K562 (cell line): Measurements from ENCODE around the gene CORIN. TPM values are rescaled to one million over a fixed set of nuclear protein-coding genes. Genes with fewer than 3 reads are reported as not detected.

Experiments used
- ATAC-seq: fragments of 200-7000 bp; cut with Tn5 transposase; 3 replicates; pipeline ENCODE4 v1.9.1; 2020; ENCODE audit warnings: moderate library complexity
- BruUV-seq: library from RNA; stranded (reverse); fragments of 400-500 nt; replicated peaks from 2 replicates; lab custom pipeline; 2021; lab: Mats Ljungman, UMichigan
- CTCF ChIA-PET: fragments of 300-600 bp; formaldehyde crosslinking; extraction: SDS; loops from one replicate; lab custom pipeline; 2021; ENCODE audit warnings: low intra/inter-chr PET ratio; lab: Yijun Ruan, JAX
- POLR2A ChIA-PET: fragments of 300-600, 350-650 bp; sonication (Branson Sonifier 250); formaldehyde crosslinking; extraction: SDS; loops from one replicate; lab custom pipeline; 2021; ENCODE audit warnings: antibody characterized with exemption, inconsistent platforms; lab: Yijun Ruan, JAX
- DNase-seq, 4 experiments: peaks; one replicate each; pipeline versions ENCODE4 v3.0.0 to v3.0.0-alpha.2; 2011 to 2018; ENCODE audit warnings: low spot score in 3 of 4, mixed read lengths in 3 of 4; ENCODE audit errors: extremely low read depth in 1 of 4
- FAIRE-seq: peaks from 2 replicates; lab custom pipeline; 2011; peaks lifted over from hg19 to GRCh38; lab: Jason Lieb, UNC
- H2AFZ ChIP-seq: 2 replicates; pipeline ENCODE4 v1.6.0; 2011; ENCODE audit warnings: low read depth, low read length, control low read depth, inconsistent platforms
- H3K27ac ChIP-seq: fragments of 200-600 bp; 3 replicates; pipeline ENCODE4 v1.8.0; 2011; ENCODE audit warnings: low read depth, mild to moderate bottlenecking, control low read depth, inconsistent platforms, low read length, moderate library complexity, mixed read lengths; ENCODE audit errors: extremely low read depth
- H3K27me3 ChIP-seq, 2 experiments: fragments of 300-600 bp in 1 of 2; 2 replicates in 1 of 2; 3 replicates in 1 of 2; pipeline versions ENCODE4 v1.6.0 to v1.8.0; 2011; ENCODE audit warnings: inconsistent platforms in 2 of 2, low read length in 2 of 2, mild to moderate bottlenecking in 1 of 2, mixed read lengths in 1 of 2, moderate library complexity in 1 of 2; ENCODE audit not compliant: control insufficient read depth in 2 of 2, insufficient read depth in 2 of 2
- H3K36me3 ChIP-seq: fragments of 300-600 bp; 3 replicates; pipeline ENCODE4 v1.8.0; 2011; ENCODE audit warnings: mild to moderate bottlenecking, low read length, inconsistent platforms; ENCODE audit not compliant: control insufficient read depth, insufficient read depth
- H3K4me1 ChIP-seq, 2 experiments: fragments of 200-600 bp in 1 of 2; replicated peaks in 1 of 2; 2 replicates in 1 of 2; 3 replicates in 1 of 2; pipeline versions ENCODE4 v1.5.1 to v1.8.0; 2011; ENCODE audit warnings: inconsistent platforms in 2 of 2, low read length in 2 of 2, mild to moderate bottlenecking in 1 of 2, mixed read lengths in 1 of 2, moderate library complexity in 1 of 2; ENCODE audit not compliant: control insufficient read depth in 2 of 2, insufficient read depth in 2 of 2
- H3K4me2 ChIP-seq: 2 replicates; pipeline ENCODE4 v1.6.1; 2011; ENCODE audit warnings: low read length, control low read depth, inconsistent platforms, mixed read lengths; ENCODE audit not compliant: insufficient read depth
- H3K4me3 ChIP-seq: fragments of 200-600 bp; sonication (generic), shearing (Covaris generic); 2 replicates; pipeline ENCODE4 v1.5.1; 2016; ENCODE audit warnings: control low read depth, inconsistent platforms
- H3K79me2 ChIP-seq: fragments of 200-600 bp; 3 replicates; pipeline ENCODE4 v1.8.0; 2011; ENCODE audit warnings: low read length, inconsistent platforms; ENCODE audit not compliant: control insufficient read depth, insufficient read depth
- H3K9ac ChIP-seq, 2 experiments: 2 replicates each; pipeline versions ENCODE4 v1.6.0 to v1.6.1; 2011; ENCODE audit warnings: low read depth in 2 of 2, low read length in 2 of 2, control low read depth in 1 of 2, inconsistent platforms in 1 of 2, mild to moderate bottlenecking in 1 of 2, mixed read lengths in 1 of 2; ENCODE audit not compliant: insufficient read depth in 1 of 2
- H3K9me1 ChIP-seq: one replicate; pipeline ENCODE4 v1.6.0; 2011; ENCODE audit warnings: inconsistent platforms, mild to moderate bottlenecking, low read length, moderate library complexity; ENCODE audit not compliant: control insufficient read depth, insufficient read depth
- H3K9me3 ChIP-seq: replicated peaks from 2 replicates; pipeline ENCODE4 v1.5.1; 2011; ENCODE audit warnings: low read depth, low read length, inconsistent platforms; ENCODE audit not compliant: control insufficient read depth, insufficient read depth
- H4K20me1 ChIP-seq: replicated peaks from 2 replicates; pipeline ENCODE4 v1.6.1; 2011; ENCODE audit warnings: low read length, inconsistent platforms, mixed read lengths; ENCODE audit not compliant: control insufficient read depth, insufficient read depth
- C11orf30 ChIP-seq: fragments of 450-650 bp; IDR thresholded peaks from 2 replicates; pipeline ENCODE4 v1.6.1; 2016; ENCODE audit warnings: low read depth, mild to moderate bottlenecking
- MAFF ChIP-seq: IDR thresholded peaks from 2 replicates; pipeline ENCODE4 v1.6.1; 2012; ENCODE audit warnings: low read length, improper control_type of control experiment
- MAFG ChIP-seq: fragments of 450-650 bp; conservative IDR thresholded peaks from 2 replicates; pipeline ENCODE4 v1.6.1; 2016; ENCODE audit warnings: missing genetic modification characterization, missing compliant biosample characterization
- MAFK ChIP-seq: IDR thresholded peaks from 2 replicates; pipeline ENCODE4 v1.6.1; 2011; ENCODE audit warnings: low read length, improper control_type of control experiment
- NUFIP1 ChIP-seq: fragments of 450-650 bp; IDR thresholded peaks from 2 replicates; pipeline ENCODE4 v1.6.1; 2018; ENCODE audit not compliant: partially characterized antibody
- PURB ChIP-seq: sonication (generic); formaldehyde crosslinking; IDR thresholded peaks from 2 replicates; pipeline ENCODE4 v1.9.0; 2021; ENCODE audit warnings: low read depth, mild to moderate bottlenecking, missing genetic modification reagents
- ZNF316 ChIP-seq: fragments of 450-650 bp; IDR thresholded peaks from 2 replicates; pipeline ENCODE4 v1.6.1; 2016
- WGBS: fragments of 100-300 bp; shearing (Covaris generic); methylation state at CpG from one replicate; pipeline ENCODE4 v1.1.6; 2016; ENCODE audit warnings: low coverage, mixed read lengths; ENCODE audit not compliant: insufficient coverage; ENCODE audit errors: missing lambda C conversion rate; 5-methylcytosine and 5-hydroxymethylcytosine counted together
- in situ Hi-C: fragments of 300-500 bp; cut with MboI; formaldehyde crosslinking; loops from 4 replicates; pipeline ENCODE4 v1.15.0; 2018; ENCODE audit warnings: inconsistent platforms, mixed read lengths
- intact Hi-C: fragments of 100-400 bp; cut with micrococcal nuclease; formaldehyde crosslinking; loops from 2 replicates; pipeline ENCODE4 v1.14.2; 2022
- polyA plus RNA-seq, 8 experiments: library from polyadenylated mRNA; depleted of rRNA in 4 of 8; stranded (reverse) in 5 of 8; unstranded in 3 of 8; fragments of >200 nt; fragmentation: Nextera tagmentation in 2 of 8; fragmentation: Illumina TruSeq in 1 of 8; extraction: Ambion mirVana in 2 of 8; extraction: Trizol in 1 of 8; gene quantifications; 2 replicates each; pipeline versions ENCODE4 v1.2.1 to v1.2.3, GENCODE V29; 2011 to 2014; ENCODE audit warnings: inconsistent platforms in 1 of 8, missing spikeins in 1 of 8
- total RNA-seq, 7 experiments: library from RNA; depleted of rRNA in 6 of 7; stranded (reverse); fragments of >200 nt in 6 of 7; fragmentation: Illumina TruSeq in 2 of 7; extraction: Trizol in 2 of 7; gene quantifications; 2 replicates each; pipeline versions ENCODE4 v1.2.1 to v1.2.3, GENCODE V29; 2011 to 2021; ENCODE audit warnings: low replicate concordance in 1 of 7

Gene CORIN
- total and polyA plus RNA-seq, 9 of the 15 experiments (the other 6 are each of a cell fraction or from before 2014, with no cell fraction given): 0.04 to 0.31 (median 0.08) TPM; not detected in 4

DNA sequence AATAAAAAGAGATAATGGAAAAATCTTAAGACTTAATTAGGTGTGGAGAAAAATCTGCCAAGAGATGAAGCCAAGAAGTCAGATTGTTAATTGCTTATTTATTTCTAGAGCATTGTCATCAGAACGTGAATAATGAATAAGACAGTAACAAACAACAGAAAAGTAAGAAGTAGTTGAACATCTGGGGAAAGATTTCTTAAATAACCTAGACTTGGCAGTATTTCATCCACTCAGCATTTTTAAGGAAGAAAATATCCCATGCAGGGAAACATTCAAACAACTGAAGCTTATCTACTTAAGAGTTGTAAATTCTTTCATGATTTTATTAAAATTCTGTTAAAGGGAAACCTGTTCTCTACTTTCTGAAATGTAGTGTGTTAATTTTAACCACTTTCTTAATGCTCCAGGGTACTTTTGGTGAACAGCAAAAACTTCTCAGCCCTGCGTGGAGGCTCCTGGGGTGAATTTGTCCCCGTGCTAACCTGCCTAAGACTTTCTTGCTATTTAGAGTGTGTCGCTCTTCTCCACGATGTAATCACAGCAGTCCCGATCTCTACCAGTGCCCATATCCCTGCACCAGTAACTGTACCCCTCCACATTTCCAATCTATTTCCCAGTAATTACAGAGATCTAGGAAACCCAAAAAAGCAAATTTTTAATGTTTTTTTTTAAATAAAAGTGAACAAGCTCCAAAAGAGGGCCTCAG lies 124.6 kb downstream of the CORIN start:
- ChIA-PET POLR2A (no interaction called here), CTCF (no interaction called here)
- no peaks in the 10 kb centered on the region for H3K9me1 ChIP-seq
- no peaks in the 10 kb centered on the region for H3K36me3 ChIP-seq
- ATAC-seq: no peak
- H3K4me1 ChIP-seq: no peaks in the 10 kb centered on the region
- TF ChIP-seq MAFF: peak; percentile 61
- TF ChIP-seq PURB (CRISPR knock-in tag): no peak
- TF ChIP-seq NUFIP1: no peak
- peak; percentile 71 for TF ChIP-seq C11orf30
- peak; percentile 38; the same call in 1 of the 2 replicates for TF ChIP-seq MAFK
- peak; percentile 80 for TF ChIP-seq ZNF316
- peak; percentile 58; the same call in 1 of the 2 replicates for TF ChIP-seq MAFG
- TF ChIP-seq, all 486 proteins: peak for 5
- WGBS: 0% methylated on average over 6 of the region's 6 CpGs
- no peak for FAIRE-seq
- intact Hi-C loops (no loop called here), in situ Hi-C loops (no loop called here)
- Histone ChIP-seq H2AFZ (no peak overlapping the region), H4K20me1 (no peaks in the 10 kb centered on the region), H3K4me2 (no peak overlapping the region), H3K27me3 (peaks cover 0 to 4% of the 10 kb centered on the region in 2 experiments; a peak in 2 of 5 replicates), H3K4me3 (no peak overlapping the region), H3K9ac (no peak overlapping the region), H3K27ac (no peak overlapping the region), H3K9me3 (no peaks in the 10 kb centered on the region), H3K79me2 (no peaks in the 10 kb centered on the region)
- no TSS peak for BruUV-seq
- DNase-seq: no peak
